ENCODE results near the gene ANKK1.

ANKK1 gene

GRCh38 chr11:113373981-113374560, 13.5 kb upstream of the ANKK1 start:
- no CpG with 5 or more reads among the region's 10 CpGs for WGBS (ENCODE audit: extremely low coverage, insufficient coverage, low lambda C conversion rate)
- no peak overlapping the region for H2BK120ac ChIP-seq (ENCODE audit: low read depth, low read length)
- no peaks in the 10 kb centered on the region for H3K27me3 ChIP-seq (ENCODE audit: insufficient read depth, low read length, poor library complexity)
- H3K79me1 ChIP-seq (ENCODE audit: low read length) = no peaks in the 10 kb centered on the region
- peaks cover 20% of the 10 kb centered on the region for H3K4me1 ChIP-seq (ENCODE audit: control insufficient read depth, low read depth, low read length)
- peak; percentile 54 for DNase-seq
- H3K4me3 ChIP-seq (ENCODE audit: low read length) = no peak overlapping the region
- no peak overlapping the region for H3K18ac ChIP-seq (ENCODE audit: low read length)
- H4K8ac ChIP-seq (ENCODE audit: low read depth, low read length) = no peak overlapping the region
- no peaks in the 10 kb centered on the region for H3K36me3 ChIP-seq (ENCODE audit: control insufficient read depth, insufficient read depth, low read length)
- H3K4me2 ChIP-seq (ENCODE audit: low read length) = no peak overlapping the region
- H2BK5ac ChIP-seq (ENCODE audit: low read length) = no peak overlapping the region
- H3K4ac ChIP-seq (ENCODE audit: low read depth, low read length) = no peak overlapping the region
- no peak overlapping the region for H2BK15ac ChIP-seq (replicated peaks; ENCODE audit: low read depth)
- no peak overlapping the region for H3K27ac ChIP-seq (ENCODE audit: low read depth, low read length)
- H4K5ac ChIP-seq (ENCODE audit: low read length) = no peak overlapping the region
- no peak overlapping the region for H3K23ac ChIP-seq (ENCODE audit: low read length)
- no peak overlapping the region for H3K56ac ChIP-seq (ENCODE audit: low read length)
- no peaks in the 10 kb centered on the region for H3K79me2 ChIP-seq (ENCODE audit: control insufficient read depth, insufficient read depth, low read length)
- no peak overlapping the region for H2AK5ac ChIP-seq (ENCODE audit: low read length)
- H3K9ac ChIP-seq (ENCODE audit: low read length) = no peak overlapping the region

- Histone ChIP-seq H2BK5ac (ENCODE audit: low read length) (peak overlapping the region; percentile 11), H2BK120ac (ENCODE audit: low read depth, low read length) (no peak overlapping the region), H3K23ac (ENCODE audit: low read length) (no peak overlapping the region), H3K56ac (ENCODE audit: low read length) (no peak overlapping the region), H3K79me2 (ENCODE audit: control insufficient read depth, insufficient read depth, low read length) (no peaks in the 10 kb centered on the region), H3K4me2 (ENCODE audit: low read length) (no peak overlapping the region), H3K9ac (ENCODE audit: low read length) (no peak overlapping the region), H3K18ac (ENCODE audit: low read length) (no peak overlapping the region), H3K4ac (ENCODE audit: low read depth, low read length) (no peak overlapping the region), H4K5ac (ENCODE audit: low read length) (no peak overlapping the region), H3K27ac (ENCODE audit: low read depth, low read length) (no peak overlapping the region), H3K36me3 (ENCODE audit: control insufficient read depth, insufficient read depth, low read length) (no peaks in the 10 kb centered on the region), H4K8ac (ENCODE audit: low read depth, low read length) (no peak overlapping the region), H3K27me3 (ENCODE audit: insufficient read depth, low read length, poor library complexity) (no peaks in the 10 kb centered on the region), H2AK5ac (ENCODE audit: low read length) (no peak overlapping the region), H2BK15ac (replicated peaks; ENCODE audit: low read depth) (no peak overlapping the region), H3K79me1 (ENCODE audit: low read length) (no peaks in the 10 kb centered on the region), H3K4me1 (ENCODE audit: control insufficient read depth, low read depth, low read length) (peaks cover 12% of the 10 kb centered on the region), H3K4me3 (ENCODE audit: low read length) (no peak overlapping the region)
- DNase-seq = no peak
- WGBS (ENCODE audit: extremely low coverage, insufficient coverage, low lambda C conversion rate) = no CpG with 5 or more reads among the region's 5 CpGs
Observed at GRCh38 chr11:113375402-113375801, 12.2 kb upstream of the ANKK1 start.

DNA sequence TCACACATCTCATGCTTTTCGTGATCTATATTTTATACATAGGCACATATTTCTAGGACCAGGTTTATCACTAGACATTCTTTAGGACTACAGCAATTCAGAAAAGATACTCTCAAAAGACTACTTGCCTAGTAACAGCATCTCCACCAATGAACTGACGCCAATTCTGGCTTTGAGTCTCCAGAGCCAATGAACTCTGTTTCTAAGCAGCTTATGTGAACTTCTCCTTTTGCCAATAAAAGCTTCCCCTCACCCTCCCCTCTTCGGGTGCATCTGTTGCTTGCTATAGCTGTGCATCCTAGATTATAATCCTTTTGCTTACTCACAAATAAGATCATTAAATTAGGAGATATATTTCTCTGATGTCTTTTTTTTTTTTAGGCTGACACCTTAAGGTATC, 11.4 kb upstream of the ANKK1 start:
- H2BK5ac ChIP-seq (ENCODE audit: low read length) = no peak overlapping the region
- no peak overlapping the region for H3K27ac ChIP-seq (ENCODE audit: low read depth, low read length)
- no peak overlapping the region for H4K5ac ChIP-seq (ENCODE audit: low read length)
- no peak overlapping the region for H3K18ac ChIP-seq (ENCODE audit: low read length)
- no peak overlapping the region for H2AK5ac ChIP-seq (ENCODE audit: low read length)
- no peaks in the 10 kb centered on the region for H3K27me3 ChIP-seq (ENCODE audit: insufficient read depth, low read length, poor library complexity)
- no peaks in the 10 kb centered on the region for H3K36me3 ChIP-seq (ENCODE audit: control insufficient read depth, insufficient read depth, low read length)
- H3K4ac ChIP-seq (ENCODE audit: low read depth, low read length) = no peak overlapping the region
- H4K8ac ChIP-seq (ENCODE audit: low read depth, low read length) = no peak overlapping the region
- H3K79me1 ChIP-seq (ENCODE audit: low read length) = no peaks in the 10 kb centered on the region
- no peak overlapping the region for H3K4me3 ChIP-seq (ENCODE audit: low read length)
- H3K4me1 ChIP-seq (ENCODE audit: control insufficient read depth, low read depth, low read length) = peaks cover 12% of the 10 kb centered on the region
- WGBS (ENCODE audit: extremely low coverage, insufficient coverage, low lambda C conversion rate) = no CpG with 5 or more reads among the region's 3 CpGs
- no peak overlapping the region for H3K4me2 ChIP-seq (ENCODE audit: low read length)
- H3K79me2 ChIP-seq (ENCODE audit: control insufficient read depth, insufficient read depth, low read length) = no peaks in the 10 kb centered on the region
- H2BK120ac ChIP-seq (ENCODE audit: low read depth, low read length) = no peak overlapping the region
- no peak overlapping the region for H2BK15ac ChIP-seq (replicated peaks; ENCODE audit: low read depth)
- H3K23ac ChIP-seq (ENCODE audit: low read length) = no peak overlapping the region
- no peak for DNase-seq
- H3K56ac ChIP-seq (ENCODE audit: low read length) = no peak overlapping the region
- no peak overlapping the region for H3K9ac ChIP-seq (ENCODE audit: low read length)

GRCh38 chr11:113377681-113378412, 9.7 kb upstream of the ANKK1 start:
- DNase-seq = peak; percentile 63

GRCh38 chr11:113378692-113379091, 8.9 kb upstream of the ANKK1 start:
- no peak overlapping the region for H3K4me2 ChIP-seq (ENCODE audit: low read length)
- no peak overlapping the region for H2BK5ac ChIP-seq (ENCODE audit: low read length)
- no CpG with 5 or more reads among the region's 1 CpG for WGBS (ENCODE audit: extremely low coverage, insufficient coverage, low lambda C conversion rate)
- no peak overlapping the region for H4K5ac ChIP-seq (ENCODE audit: low read length)
- no peak for DNase-seq
- no peak overlapping the region for H4K8ac ChIP-seq (ENCODE audit: low read depth, low read length)
- H3K4me3 ChIP-seq (ENCODE audit: low read length) = no peak overlapping the region
- H3K36me3 ChIP-seq (ENCODE audit: control insufficient read depth, insufficient read depth, low read length) = no peaks in the 10 kb centered on the region
- H3K79me1 ChIP-seq (ENCODE audit: low read length) = no peaks in the 10 kb centered on the region
- H3K27ac ChIP-seq (ENCODE audit: low read depth, low read length) = no peak overlapping the region
- H2AK5ac ChIP-seq (ENCODE audit: low read length) = no peak overlapping the region
- no peaks in the 10 kb centered on the region for H3K79me2 ChIP-seq (ENCODE audit: control insufficient read depth, insufficient read depth, low read length)
- H3K56ac ChIP-seq (ENCODE audit: low read length) = no peak overlapping the region
- peaks cover 12% of the 10 kb centered on the region for H3K4me1 ChIP-seq (ENCODE audit: control insufficient read depth, low read depth, low read length)
- no peak overlapping the region for H3K9ac ChIP-seq (ENCODE audit: low read length)
- H3K27me3 ChIP-seq (ENCODE audit: insufficient read depth, low read length, poor library complexity) = no peaks in the 10 kb centered on the region
- H3K4ac ChIP-seq (ENCODE audit: low read depth, low read length) = no peak overlapping the region
- H3K23ac ChIP-seq (ENCODE audit: low read length) = no peak overlapping the region
- no peak overlapping the region for H2BK15ac ChIP-seq (replicated peaks; ENCODE audit: low read depth)
- H3K18ac ChIP-seq (ENCODE audit: low read length) = no peak overlapping the region
- no peak overlapping the region for H2BK120ac ChIP-seq (ENCODE audit: low read depth, low read length)

More at GRCh38 chr11:113377681-113378412, 9.7 kb upstream of the ANKK1 start:
- H3K36me3 ChIP-seq (ENCODE audit: control insufficient read depth, insufficient read depth, low read length) = no peaks in the 10 kb centered on the region
- H3K27me3 ChIP-seq (ENCODE audit: insufficient read depth, low read length, poor library complexity) = no peaks in the 10 kb centered on the region
- H3K56ac ChIP-seq (ENCODE audit: low read length) = peak overlapping the region; percentile 27
- no peak overlapping the region for H3K4me3 ChIP-seq (ENCODE audit: low read length)
- H2BK15ac ChIP-seq (replicated peaks; ENCODE audit: low read depth) = no peak overlapping the region
- no peak overlapping the region for H3K27ac ChIP-seq (ENCODE audit: low read depth, low read length)
- H3K23ac ChIP-seq (ENCODE audit: low read length) = no peak overlapping the region
- no peak overlapping the region for H3K4ac ChIP-seq (ENCODE audit: low read depth, low read length)
- no peak overlapping the region for H3K9ac ChIP-seq (ENCODE audit: low read length)
- H2BK120ac ChIP-seq (ENCODE audit: low read depth, low read length) = no peak overlapping the region
- no peaks in the 10 kb centered on the region for H3K79me1 ChIP-seq (ENCODE audit: low read length)
- no peak overlapping the region for H3K4me2 ChIP-seq (ENCODE audit: low read length)
- H3K4me1 ChIP-seq (ENCODE audit: control insufficient read depth, low read depth, low read length) = peaks cover 12% of the 10 kb centered on the region
- no peak overlapping the region for H2BK5ac ChIP-seq (ENCODE audit: low read length)
- no peak overlapping the region for H2AK5ac ChIP-seq (ENCODE audit: low read length)
- no peak overlapping the region for H4K5ac ChIP-seq (ENCODE audit: low read length)
- no peak overlapping the region for H4K8ac ChIP-seq (ENCODE audit: low read depth, low read length)
- no peaks in the 10 kb centered on the region for H3K79me2 ChIP-seq (ENCODE audit: control insufficient read depth, insufficient read depth, low read length)
- WGBS (ENCODE audit: extremely low coverage, insufficient coverage, low lambda C conversion rate) = no CpG with 5 or more reads among the region's 7 CpGs
- no peak overlapping the region for H3K18ac ChIP-seq (ENCODE audit: low read length)

DNA sequence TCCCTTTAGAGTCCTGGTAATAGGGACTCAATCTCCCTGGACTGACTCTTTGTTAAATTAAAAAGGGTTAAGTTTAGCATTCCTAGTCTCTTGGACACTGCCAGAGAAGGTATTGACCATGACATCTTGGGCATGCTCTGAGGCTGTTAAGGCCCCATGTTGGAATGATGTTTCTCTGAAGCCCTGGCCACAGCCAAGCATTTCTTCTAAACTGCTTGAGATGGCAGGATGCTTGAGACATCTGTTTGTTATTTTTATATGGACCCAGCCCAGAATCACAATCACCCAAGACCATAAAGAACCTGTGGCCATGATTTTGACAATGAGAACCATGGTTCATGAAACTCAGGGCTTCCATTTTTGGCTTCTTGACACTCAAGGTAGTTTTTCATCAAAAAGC, 5.5 kb upstream of the ANKK1 start:
- Histone ChIP-seq H3K23ac (ENCODE audit: low read length) (peak overlapping the region; percentile 52), H3K79me2 (ENCODE audit: control insufficient read depth, insufficient read depth, low read length) (no peaks in the 10 kb centered on the region), H2AK5ac (ENCODE audit: low read length) (no peak overlapping the region), H3K18ac (ENCODE audit: low read length) (no peak overlapping the region), H2BK5ac (ENCODE audit: low read length) (no peak overlapping the region), H3K4me3 (ENCODE audit: low read length) (no peak overlapping the region), H2BK15ac (replicated peaks; ENCODE audit: low read depth) (no peak overlapping the region), H3K4ac (ENCODE audit: low read depth, low read length) (no peak overlapping the region), H2BK120ac (ENCODE audit: low read depth, low read length) (no peak overlapping the region), H3K4me1 (ENCODE audit: control insufficient read depth, low read depth, low read length) (peaks cover 11% of the 10 kb centered on the region), H3K27me3 (ENCODE audit: insufficient read depth, low read length, poor library complexity) (no peaks in the 10 kb centered on the region), H4K8ac (ENCODE audit: low read depth, low read length) (no peak overlapping the region), H3K79me1 (ENCODE audit: low read length) (no peaks in the 10 kb centered on the region), H3K56ac (ENCODE audit: low read length) (no peak overlapping the region), H3K9ac (ENCODE audit: low read length) (no peak overlapping the region), H3K4me2 (ENCODE audit: low read length) (no peak overlapping the region), H3K27ac (ENCODE audit: low read depth, low read length) (no peak overlapping the region), H3K36me3 (ENCODE audit: control insufficient read depth, insufficient read depth, low read length) (no peaks in the 10 kb centered on the region), H4K5ac (ENCODE audit: low read length) (no peak overlapping the region)
- DNase-seq = no peak

All from mesendoderm (in vitro differentiated cells).